GM23338 (cell line): Measurements from ENCODE around the gene SORT1.

Source experiments
- CREB1 ChIP-seq: fragments of 250-450 bp; sonication (Bioruptor Pico); IDR thresholded peaks from 2 replicates; pipeline ENCODE4 v1.5.0; 2020; ENCODE audit warnings: low read depth, mild to moderate bottlenecking, moderate library complexity
- CTCF ChIP-seq, 2 experiments: fragments of 200-600 bp in 1 of 2; sonication (generic) in 1 of 2; conservative IDR thresholded peaks; 2 replicates each; pipeline versions ENCODE4 v1.5.1 to v1.6.1; 2016 to 2017; ENCODE audit warnings: antibody characterized with exemption in 2 of 2, low read depth in 2 of 2, mild to moderate bottlenecking in 2 of 2, moderate library complexity in 1 of 2
- EZH2 ChIP-seq: fragments of 200-600 bp; sonication (generic); IDR thresholded peaks from one replicate; pipeline ENCODE4 v1.8.0; 2017; ENCODE audit warnings: antibody characterized with exemption, mild to moderate bottlenecking, low read depth; ENCODE audit not compliant: unreplicated experiment
- POLR2AphosphoS5 ChIP-seq: IDR thresholded peaks from 2 replicates; pipeline ENCODE4 v1.6.1; 2016; ENCODE audit warnings: antibody characterized with exemption, low read depth

GRCh38 chr1:109304226-109304920 is 93.3 kb downstream of the SORT1 start:
- no peak for TF ChIP-seq POLR2AphosphoS5
- no peak for TF ChIP-seq CTCF (conservative IDR thresholded peaks at IDR 0.05; ENCODE audit: low read depth in 2 of 2)
- TF ChIP-seq EZH2, result no peak
- TF ChIP-seq CREB1 (CRISPR knock-in tag), result no peak
